PC-9 (cell line): ENCODE results near the gene SLC4A1AP. TPM values are rescaled to one million over a fixed set of nuclear protein-coding genes. Genes with fewer than 3 reads are reported as not detected.

Source experiments
- BruUV-seq: library from RNA; stranded (reverse); fragments of 400-500 nt; replicated peaks from 2 replicates; lab custom pipeline; 2021; lab: Mats Ljungman, UMichigan
- CTCF ChIA-PET: fragments of 300-600 bp; sonication (Branson Sonifier 250); formaldehyde crosslinking; loops from one replicate; lab custom pipeline; 2022; ENCODE audit warnings: antibody characterized with exemption; lab: Charles Lee
- POLR2A ChIA-PET: fragments of 300-600 bp; sonication (Branson Sonifier 250); formaldehyde crosslinking; loops from one replicate; lab custom pipeline; 2022; ENCODE audit warnings: antibody characterized with exemption; ENCODE audit not compliant: unreplicated experiment; lab: Charles Lee
- DNase-seq, 2 experiments: peaks; one replicate each; pipeline versions ENCODE4 v3.0.0 to v3.0.0-alpha.2; 2015 to 2022; ENCODE audit warnings: mixed read lengths in 1 of 2
- H2AFZ ChIP-seq: fragments of 200-600 bp; sonication (generic); 2 replicates; pipeline ENCODE4 v1.8.1; 2017; ENCODE audit warnings: antibody characterized with exemption
- H3F3A ChIP-seq: fragments of 200-600 bp; sonication (generic); 2 replicates; pipeline ENCODE4 v1.8.1; 2017; ENCODE audit warnings: antibody characterized with exemption, mild to moderate bottlenecking, low read depth; ENCODE audit not compliant: insufficient read depth
- H3K27ac ChIP-seq: fragments of 200-600 bp; sonication (generic); 2 replicates; pipeline ENCODE4 v1.6.1; 2016; ENCODE audit warnings: mixed run types
- H3K27me3 ChIP-seq: fragments of 200-600 bp; sonication (generic); 2 replicates; pipeline ENCODE4 v1.6.1; 2016; ENCODE audit warnings: low read depth, mixed run types; ENCODE audit not compliant: insufficient read depth
- H3K36me3 ChIP-seq: fragments of 200-600 bp; sonication (generic); 2 replicates; pipeline ENCODE4 v1.6.1; 2016; ENCODE audit warnings: low read depth, mixed run types
- H3K4me1 ChIP-seq: fragments of 200-600 bp; sonication (generic); replicated peaks from 2 replicates; pipeline ENCODE4 v1.6.1; 2016; ENCODE audit warnings: mixed run types; ENCODE audit not compliant: insufficient read depth
- H3K4me2 ChIP-seq: fragments of 200-600 bp; sonication (generic); 2 replicates; pipeline ENCODE4 v1.6.1; 2017; ENCODE audit warnings: mixed run types
- H3K4me3 ChIP-seq: fragments of 200-600 bp; sonication (generic); 2 replicates; pipeline ENCODE4 v1.6.1; 2016; ENCODE audit warnings: mixed run types
- H3K79me2 ChIP-seq: fragments of 200-600 bp; sonication (generic); 2 replicates; pipeline ENCODE4 v1.6.1; 2017; ENCODE audit warnings: low read depth, mixed run types
- H3K9me2 ChIP-seq: fragments of 200-600 bp; sonication (generic); 2 replicates; pipeline ENCODE4 v1.8.1; 2017; ENCODE audit warnings: mild to moderate bottlenecking; ENCODE audit not compliant: insufficient read depth
- H3K9me3 ChIP-seq: fragments of 200-600 bp; sonication (generic); 2 replicates; pipeline ENCODE4 v1.8.1; 2016; ENCODE audit warnings: low read depth; ENCODE audit not compliant: insufficient read depth
- H4K20me1 ChIP-seq: fragments of 200-600 bp; sonication (generic); 2 replicates; pipeline ENCODE4 v1.8.1; 2017; ENCODE audit not compliant: insufficient read depth
- EZH2 ChIP-seq: fragments of 200-600 bp; sonication (generic); IDR thresholded peaks from 2 replicates; pipeline ENCODE4 v1.8.0; 2017; ENCODE audit warnings: antibody characterized with exemption, low read depth
- intact Hi-C: fragments of 100-400 bp; cut with micrococcal nuclease; formaldehyde crosslinking; loops from one replicate; pipeline ENCODE4 v1.10.0; 2022; ENCODE audit not compliant: unreplicated experiment
- total RNA-seq: library from RNA; stranded (reverse); gene quantifications from 2 replicates; pipeline ENCODE4 v1.2.3, GENCODE V29; 2021
- TF ChIP-seq, protein P1 (sequence below): fragments of 200-600 bp; sonication (generic); conservative IDR thresholded peaks from 2 replicates; pipeline ENCODE4 v1.6.1; 2017; ENCODE audit warnings: mixed run types, antibody characterized with exemption, mild to moderate bottlenecking, moderate library complexity

Gene SLC4A1AP
- total RNA-seq, 1 experiment from 2014 or later = 22.7 TPM

- intact Hi-C loops = no loop called here
- BruUV-seq = no TSS peak
- Histone ChIP-seq H3F3A (peaks cover 31% of the 10 kb centered on the region), H3K9me3 (no peaks in the 10 kb centered on the region), H2AFZ (no peak overlapping the region), H4K20me1 (no peaks in the 10 kb centered on the region), H3K4me1 (no peaks in the 10 kb centered on the region), H3K9me2 (no peaks in the 10 kb centered on the region), H3K79me2 (no peaks in the 10 kb centered on the region), H3K4me3 (no peak overlapping the region), H3K4me2 (no peak overlapping the region), H3K27ac (no peak overlapping the region), H3K27me3 (no peaks in the 10 kb centered on the region), H3K36me3 (peaks cover 52% of the 10 kb centered on the region)
- no peak for DNase-seq
- ChIA-PET POLR2A (interaction anchor here (0.7 kb wide), 1 partner anchor 36 kb away, joined by 4 read pairs; no protein-coding TSS in a partner anchor), CTCF (no interaction called here)
- TF ChIP-seq EZH2 = no peak
- TF ChIP-seq, protein P1, sequence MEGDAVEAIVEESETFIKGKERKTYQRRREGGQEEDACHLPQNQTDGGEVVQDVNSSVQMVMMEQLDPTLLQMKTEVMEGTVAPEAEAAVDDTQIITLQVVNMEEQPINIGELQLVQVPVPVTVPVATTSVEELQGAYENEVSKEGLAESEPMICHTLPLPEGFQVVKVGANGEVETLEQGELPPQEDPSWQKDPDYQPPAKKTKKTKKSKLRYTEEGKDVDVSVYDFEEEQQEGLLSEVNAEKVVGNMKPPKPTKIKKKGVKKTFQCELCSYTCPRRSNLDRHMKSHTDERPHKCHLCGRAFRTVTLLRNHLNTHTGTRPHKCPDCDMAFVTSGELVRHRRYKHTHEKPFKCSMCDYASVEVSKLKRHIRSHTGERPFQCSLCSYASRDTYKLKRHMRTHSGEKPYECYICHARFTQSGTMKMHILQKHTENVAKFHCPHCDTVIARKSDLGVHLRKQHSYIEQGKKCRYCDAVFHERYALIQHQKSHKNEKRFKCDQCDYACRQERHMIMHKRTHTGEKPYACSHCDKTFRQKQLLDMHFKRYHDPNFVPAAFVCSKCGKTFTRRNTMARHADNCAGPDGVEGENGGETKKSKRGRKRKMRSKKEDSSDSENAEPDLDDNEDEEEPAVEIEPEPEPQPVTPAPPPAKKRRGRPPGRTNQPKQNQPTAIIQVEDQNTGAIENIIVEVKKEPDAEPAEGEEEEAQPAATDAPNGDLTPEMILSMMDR = no peak
Observed at GRCh38 chr2:27638709-27639108, 25.0 kb upstream of the SLC4A1AP start.

DNA sequence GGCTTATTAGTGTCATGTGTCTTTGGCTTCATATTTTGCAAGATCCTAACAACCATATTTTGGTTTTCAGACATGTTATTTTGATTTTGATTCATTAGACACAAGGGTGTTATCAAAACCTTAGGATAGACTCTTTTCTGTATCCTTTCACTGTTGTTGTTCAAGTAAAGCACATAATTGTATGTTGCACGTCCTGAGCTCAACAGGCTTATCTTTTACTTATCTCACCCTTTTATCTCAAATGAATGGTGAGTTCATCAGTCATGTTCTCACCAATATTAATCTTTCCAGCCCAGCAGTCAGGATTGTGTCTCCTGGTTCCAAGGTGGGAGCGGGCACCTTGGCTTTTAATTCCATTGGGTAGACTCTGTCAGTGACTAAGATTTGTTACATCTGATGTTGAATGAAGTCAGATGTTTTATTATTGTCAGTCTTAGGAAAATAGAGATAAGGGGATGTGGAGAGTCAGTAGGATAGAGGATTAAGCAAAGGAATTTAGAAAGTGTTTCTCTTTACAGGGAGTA is 22.9 kb upstream of the SLC4A1AP start:
- Histone ChIP-seq H4K20me1 (no peaks in the 10 kb centered on the region), H3K4me3 (no peak overlapping the region), H3K36me3 (peaks cover 35% of the 10 kb centered on the region), H3K4me2 (no peak overlapping the region), H3K79me2 (no peaks in the 10 kb centered on the region), H3K27me3 (no peaks in the 10 kb centered on the region), H3K9me2 (no peaks in the 10 kb centered on the region), H3K4me1 (no peaks in the 10 kb centered on the region), H3K27ac (no peak overlapping the region), H3F3A (peaks cover 36% of the 10 kb centered on the region), H2AFZ (no peak overlapping the region), H3K9me3 (no peaks in the 10 kb centered on the region)
- no peak for DNase-seq
- TF ChIP-seq, protein P1 = no peak
- TF ChIP-seq EZH2 = no peak
- ChIA-PET CTCF (interaction anchor here (0.6 kb wide), 1 partner anchor 56 kb away, joined by 6 read pairs; no protein-coding TSS in a partner anchor), POLR2A (no interaction called here)
- no TSS peak for BruUV-seq
- intact Hi-C loops = no loop called here

- ChIA-PET CTCF (no interaction called here), POLR2A (interaction anchor here (0.6 to 0.7 kb wide), 2 partner anchors 80 to 684 kb away, joined by 3 to 7 read pairs; no protein-coding TSS in a partner anchor)
- no peak overlapping the region for H2AFZ ChIP-seq
- H3K79me2 ChIP-seq = no peaks in the 10 kb centered on the region
- no peaks in the 10 kb centered on the region for H3K9me2 ChIP-seq
- no peaks in the 10 kb centered on the region for H4K20me1 ChIP-seq
- H3K9me3 ChIP-seq = no peaks in the 10 kb centered on the region
- no peak overlapping the region for H3K4me2 ChIP-seq
- H3F3A ChIP-seq = peaks cover 26% of the 10 kb centered on the region
- intact Hi-C loops = no loop called here
- no peaks in the 10 kb centered on the region for H3K4me1 ChIP-seq
- peaks cover 20% of the 10 kb centered on the region for H3K36me3 ChIP-seq
- no peak overlapping the region for H3K4me3 ChIP-seq
- no TSS peak for BruUV-seq
- no peak for TF ChIP-seq EZH2
- TF ChIP-seq, protein P1 = no peak
- no peak for DNase-seq
- H3K27ac ChIP-seq = no peak overlapping the region
- H3K27me3 ChIP-seq = no peaks in the 10 kb centered on the region
Observed at GRCh38 chr2:27645197-27645596, 18.5 kb upstream of the SLC4A1AP start.
